Right cardiac atrium (tissue), 5 donors: Measurements from ENCODE around the gene ZNF366. TPM values are rescaled to one million over a fixed set of nuclear protein-coding genes. Genes with fewer than 3 reads are reported as not detected.

Experiments
- ATAC-seq, 2 donors: fragments of 200-7000 bp; cut with Tn5 transposase; one replicate each; pipeline versions ENCODE4 v1.8.0 to v1.9.1; 2020; ENCODE audit warnings: moderate library complexity in 2 of 2, mild to moderate bottlenecking in 1 of 2
- DNase-seq, 3 donors: peaks; one replicate each; pipeline ENCODE4 v3.0.0-alpha.2; 2020
- H3K27ac ChIP-seq: one replicate; pipeline ENCODE4 v1.5.1; 2013; ENCODE audit warnings: mild to moderate bottlenecking, low read length, control low read depth, moderate library complexity
- H3K27me3 ChIP-seq: one replicate; pipeline ENCODE4 v1.6.1; 2013; ENCODE audit not compliant: control insufficient read depth, insufficient read depth
- H3K4me1 ChIP-seq: one replicate; pipeline ENCODE4 v1.6.1; 2013; ENCODE audit warnings: low read length; ENCODE audit not compliant: control insufficient read depth, insufficient read depth
- H3K4me3 ChIP-seq: one replicate; pipeline ENCODE4 v1.5.1; 2013; ENCODE audit warnings: low read length, control low read depth
- H3K9me3 ChIP-seq: one replicate; pipeline ENCODE4 v1.6.1; 2013; ENCODE audit warnings: low read length; ENCODE audit not compliant: control insufficient read depth
- WGBS: extraction: QIAGEN DNeasy Blood & Tissue Kit; methylation state at CpG from one replicate; pipeline ENCODE4 v1.1.7; 2013; 5-methylcytosine and 5-hydroxymethylcytosine counted together
- intact Hi-C, 4 donors: fragments of 100-400 bp; cut with DNase I; formaldehyde crosslinking; loops; one replicate each; pipeline versions ENCODE4 v1.11.0 to v1.14.0; 2022 to 2023
- long read RNA-seq, 4 donors: library from polyadenylated mRNA; unstranded; transcript quantifications; one replicate each; pipeline ENCODE4 v2.0.0, GENCODE V29; 2020 to 2021
- polyA plus RNA-seq: library from polyadenylated mRNA; stranded (reverse); fragments of 200-250 nt; gene quantifications from one replicate; pipeline ENCODE4 v1.2.3, GENCODE V29; 2013
- total RNA-seq, 4 donors: library from RNA; stranded (reverse); fragmentation: NEBNext Ultra II Directional; extraction: Animal tissue kit (Norgen Biotek cat#: 25700); gene quantifications; one replicate each; pipeline ENCODE4 v1.2.1, GENCODE V29; 2021
- donor health status: healthy with polysubstance abuse.
- donor health status: DM: no; HTN: yes; CAD: no.
- donor health status: DM: no; HTN: no; CAD: no.
- donor health status: DM: no; HTN: yes; CAD: no; lungs with severe emphysema.
- donor health status: DM: yes; HTN: yes; CAD: no.

Gene ZNF366
- total RNA-seq (1 to 10 TPM; 4.5 to 8.1 (median 6.1) TPM), polyA plus RNA-seq (2.5 TPM)
- long read RNA-seq, donor 1, transcript ZNF366-201 (5 exons, 3,830 nt) = major isoform, 5 of 22 reads
- long read RNA-seq, donor 1, partial matches to known transcripts = 15 of 22 reads
- long read RNA-seq, donor 1, other reads (novel, unspliced or antisense) = 2 of 22 reads
- long read RNA-seq, donor 2, partial matches to known transcripts = 6 of 6 reads
- long read RNA-seq, donor 2, other reads (novel, unspliced or antisense) = 0 of 6 reads
- long read RNA-seq, donor 3, transcript ZNF366-201 (5 exons, 3,830 nt) = major isoform, 5 of 50 reads
- long read RNA-seq, donor 3, partial matches to known transcripts = 36 of 50 reads
- long read RNA-seq, donor 3, other reads (novel, unspliced or antisense) = 9 of 50 reads
- long read RNA-seq, donor 4, transcript ZNF366-201 (5 exons, 3,830 nt) = major isoform, 6 of 7 reads
- long read RNA-seq, donor 4, partial matches to known transcripts = 1 of 7 reads
- long read RNA-seq, donor 4, other reads (novel, unspliced or antisense) = 0 of 7 reads

- Histone ChIP-seq H3K27ac (peak within 1 kb of the TSS; percentile 90), H3K27me3 (no peaks in the 10 kb centered on the region), H3K9me3 (no peaks in the 10 kb centered on the region), H3K4me3 (peak within 1 kb of the TSS; percentile 71), H3K4me1 (peaks cover 18% of the 10 kb centered on the region)
- WGBS = 54% methylated on average over 9 of the region's 9 CpGs
- DNase-seq (no peak), ATAC-seq (peak in 1 of 2 donors; percentile 22)
- intact Hi-C loops = loop anchor here in 1 of 4 donors (10.0 kb wide), 1 partner anchor 53 kb away; no protein-coding TSS in a partner anchor
Measured at GRCh38 chr5:72507231-72507906, at the start of gene ZNF366. Gene ZNF366 (minus strand): TSS chr5:72507410. CDS start chr5:72461496, 45,914 bp downstream.

GRCh38 chr5:72556351-72557166 is 49.3 kb upstream of the ZNF366 start:
- Histone ChIP-seq H3K4me3 (peak overlapping the region; percentile 46), H3K27me3 (no peaks in the 10 kb centered on the region), H3K4me1 (peaks cover 12% of the 10 kb centered on the region), H3K27ac (peak overlapping the region; percentile 89), H3K9me3 (no peaks in the 10 kb centered on the region)
- 2% methylated on average over 41 of the region's 42 CpGs for WGBS
- ATAC-seq (peak; percentile 93 to 95), DNase-seq (peak; percentile 79 to 89 (median 89))
- intact Hi-C loops = no loop called here

- Histone ChIP-seq H3K4me3 (no peak overlapping the region), H3K9me3 (no peaks in the 10 kb centered on the region)
- 23% methylated on average over 1 of the region's 1 CpG for whole genome bisulfite sequencing
Measured at GRCh38 chr5:72555871-72556270, 48.7 kb upstream of the ZNF366 start.

GRCh38 chr5:72554897-72555296 is 47.7 kb upstream of the ZNF366 start:
- intact Hi-C loops = no loop called here
- Histone ChIP-seq H3K27me3 (no peaks in the 10 kb centered on the region), H3K4me3 (no peak overlapping the region), H3K9me3 (no peaks in the 10 kb centered on the region), H3K4me1 (peaks cover 12% of the 10 kb centered on the region), H3K27ac (no peak overlapping the region)
- 98% methylated on average over 1 of the region's 1 CpG for WGBS
- DNase-seq (no peak), ATAC-seq (no peak)

More at GRCh38 chr5:72555871-72556270, 48.7 kb upstream of the ZNF366 start:
- intact Hi-C loops = no loop called here
- Histone ChIP-seq H3K27ac (no peak overlapping the region), H3K4me1 (peaks cover 12% of the 10 kb centered on the region), H3K27me3 (no peaks in the 10 kb centered on the region)
- DNase-seq (no peak), ATAC-seq (no peak)

- Histone ChIP-seq H3K27me3 (no peaks in the 10 kb centered on the region), H3K4me3 (no peak overlapping the region), H3K4me1 (peaks cover 12% of the 10 kb centered on the region), H3K27ac (peak overlapping the region; percentile 27), H3K9me3 (no peaks in the 10 kb centered on the region)
- ATAC-seq (no peak), DNase-seq (no peak)
- 62% methylated on average over 5 of the region's 5 CpGs for WGBS
- intact Hi-C loops = no loop called here
Measured at GRCh38 chr5:72552041-72552557, 44.9 kb upstream of the ZNF366 start.

- peaks cover 6% of the 10 kb centered on the region for H3K4me1 ChIP-seq
Measured at GRCh38 chr5:72550595-72550994, 43.4 kb upstream of the ZNF366 start.

GRCh38 chr5:72543811-72544210 is 36.6 kb upstream of the ZNF366 start:
- no peaks in the 10 kb centered on the region for H3K27me3 ChIP-seq
- 59% methylated on average over 3 of the region's 3 CpGs for WGBS
- DNase-seq = no peak
- no peak for ATAC-seq
- H3K27ac ChIP-seq = no peak overlapping the region
- peaks cover 3% of the 10 kb centered on the region for H3K4me1 ChIP-seq
- H3K9me3 ChIP-seq = no peaks in the 10 kb centered on the region
- H3K4me3 ChIP-seq = no peak overlapping the region
- intact Hi-C loops = no loop called here

More at GRCh38 chr5:72550595-72550994, 43.4 kb upstream of the ZNF366 start:
- ATAC-seq = no peak
- H3K27me3 ChIP-seq = no peaks in the 10 kb centered on the region
- 94% methylated on average over 5 of the region's 5 CpGs for WGBS
- no peak for DNase-seq
- H3K27ac ChIP-seq = no peak overlapping the region
- no peak overlapping the region for H3K4me3 ChIP-seq
- intact Hi-C loops = no loop called here
- H3K9me3 ChIP-seq = no peaks in the 10 kb centered on the region

GRCh38 chr5:72543365-72543764 is 36.2 kb upstream of the ZNF366 start:
- Histone ChIP-seq H3K27me3 (no peaks in the 10 kb centered on the region), H3K4me3 (no peak overlapping the region), H3K4me1 (peaks cover 3% of the 10 kb centered on the region), H3K27ac (no peak overlapping the region), H3K9me3 (no peaks in the 10 kb centered on the region)
- WGBS = 84% methylated on average over 3 of the region's 3 CpGs
- DNase-seq = no peak
- intact Hi-C loops = no loop called here
- ATAC-seq = no peak

- Histone ChIP-seq H3K9me3 (no peaks in the 10 kb centered on the region), H3K4me3 (no peak overlapping the region), H3K27ac (no peak overlapping the region), H3K27me3 (no peaks in the 10 kb centered on the region), H3K4me1 (peaks cover 3% of the 10 kb centered on the region)
- ATAC-seq (no peak), DNase-seq (no peak)
- WGBS = 97% methylated on average over 1 of the region's 1 CpG
- intact Hi-C loops = no loop called here
Measured at GRCh38 chr5:72542695-72543094, 35.5 kb upstream of the ZNF366 start.

GRCh38 chr5:72541501-72542225 is 34.5 kb upstream of the ZNF366 start:
- intact Hi-C loops = no loop called here
- Histone ChIP-seq H3K9me3 (no peaks in the 10 kb centered on the region), H3K4me1 (peaks cover 3% of the 10 kb centered on the region), H3K27ac (no peak overlapping the region), H3K27me3 (no peaks in the 10 kb centered on the region), H3K4me3 (no peak overlapping the region)
- peak in 1 of 3 donors; percentile 47 for DNase-seq
- no peak for ATAC-seq
- WGBS = 30% methylated on average over 7 of the region's 7 CpGs
